C4-2B (cell line): ENCODE results near the gene GPR27.
A peak's percentile ranks its signal among the peaks of the same experiment; 100 is the strongest.

Experiments used
- ZFX ChIP-seq: fragments of 450-650 bp; IDR thresholded peaks from 2 replicates; pipeline ENCODE4 v1.6.1; 2017
- TF ChIP-seq, protein P1 (sequence below): fragments of 450-650 bp; conservative IDR thresholded peaks from 2 replicates; pipeline ENCODE4 v1.5.1; 2017; ENCODE audit warnings: mild to moderate bottlenecking

DNA sequence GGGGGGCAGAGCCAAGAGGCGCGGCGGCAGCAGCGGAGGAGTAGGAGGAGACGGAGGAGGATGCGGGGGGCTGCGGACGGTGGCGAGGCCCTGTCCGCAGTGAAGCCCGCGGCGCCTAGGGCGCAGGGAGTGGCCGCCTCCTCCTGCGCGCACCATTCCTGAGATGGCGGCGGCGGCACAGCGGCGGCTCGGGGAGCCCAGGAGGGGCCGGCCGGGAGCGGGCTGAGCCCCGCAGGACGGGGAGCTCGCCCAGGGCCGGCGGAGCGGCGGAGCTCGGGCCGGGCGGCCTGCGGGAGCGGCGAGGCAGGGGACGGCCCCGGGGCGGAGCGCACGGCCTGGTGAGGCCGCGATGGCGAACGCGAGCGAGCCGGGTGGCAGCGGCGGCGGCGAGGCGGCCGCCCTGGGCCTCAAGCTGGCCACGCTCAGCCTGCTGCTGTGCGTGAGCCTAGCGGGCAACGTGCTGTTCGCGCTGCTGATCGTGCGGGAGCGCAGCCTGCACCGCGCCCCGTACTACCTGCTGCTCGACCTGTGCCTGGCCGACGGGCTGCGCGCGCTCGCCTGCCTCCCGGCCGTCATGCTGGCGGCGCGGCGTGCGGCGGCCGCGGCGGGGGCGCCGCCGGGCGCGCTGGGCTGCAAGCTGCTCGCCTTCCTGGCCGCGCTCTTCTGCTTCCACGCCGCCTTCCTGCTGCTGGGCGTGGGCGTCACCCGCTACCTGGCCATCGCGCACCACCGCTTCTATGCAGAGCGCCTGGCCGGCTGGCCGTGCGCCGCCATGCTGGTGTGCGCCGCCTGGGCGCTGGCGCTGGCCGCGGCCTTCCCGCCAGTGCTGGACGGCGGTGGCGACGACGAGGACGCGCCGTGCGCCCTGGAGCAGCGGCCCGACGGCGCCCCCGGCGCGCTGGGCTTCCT, at the start of gene GPR27:
- TF ChIP-seq, protein P1, sequence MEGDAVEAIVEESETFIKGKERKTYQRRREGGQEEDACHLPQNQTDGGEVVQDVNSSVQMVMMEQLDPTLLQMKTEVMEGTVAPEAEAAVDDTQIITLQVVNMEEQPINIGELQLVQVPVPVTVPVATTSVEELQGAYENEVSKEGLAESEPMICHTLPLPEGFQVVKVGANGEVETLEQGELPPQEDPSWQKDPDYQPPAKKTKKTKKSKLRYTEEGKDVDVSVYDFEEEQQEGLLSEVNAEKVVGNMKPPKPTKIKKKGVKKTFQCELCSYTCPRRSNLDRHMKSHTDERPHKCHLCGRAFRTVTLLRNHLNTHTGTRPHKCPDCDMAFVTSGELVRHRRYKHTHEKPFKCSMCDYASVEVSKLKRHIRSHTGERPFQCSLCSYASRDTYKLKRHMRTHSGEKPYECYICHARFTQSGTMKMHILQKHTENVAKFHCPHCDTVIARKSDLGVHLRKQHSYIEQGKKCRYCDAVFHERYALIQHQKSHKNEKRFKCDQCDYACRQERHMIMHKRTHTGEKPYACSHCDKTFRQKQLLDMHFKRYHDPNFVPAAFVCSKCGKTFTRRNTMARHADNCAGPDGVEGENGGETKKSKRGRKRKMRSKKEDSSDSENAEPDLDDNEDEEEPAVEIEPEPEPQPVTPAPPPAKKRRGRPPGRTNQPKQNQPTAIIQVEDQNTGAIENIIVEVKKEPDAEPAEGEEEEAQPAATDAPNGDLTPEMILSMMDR, result no peak
- TF ChIP-seq ZFX, result peak; percentile 64
